SW 1271 (cell line): Measurements from ENCODE around the gene CEP350.

ENCODE experiments used
- DNase-seq, 2 experiments: peaks; one replicate each; lab custom pipeline; 2025; lab: John Stamatoyannopoulos, UW

CEP350 gene

DNA sequence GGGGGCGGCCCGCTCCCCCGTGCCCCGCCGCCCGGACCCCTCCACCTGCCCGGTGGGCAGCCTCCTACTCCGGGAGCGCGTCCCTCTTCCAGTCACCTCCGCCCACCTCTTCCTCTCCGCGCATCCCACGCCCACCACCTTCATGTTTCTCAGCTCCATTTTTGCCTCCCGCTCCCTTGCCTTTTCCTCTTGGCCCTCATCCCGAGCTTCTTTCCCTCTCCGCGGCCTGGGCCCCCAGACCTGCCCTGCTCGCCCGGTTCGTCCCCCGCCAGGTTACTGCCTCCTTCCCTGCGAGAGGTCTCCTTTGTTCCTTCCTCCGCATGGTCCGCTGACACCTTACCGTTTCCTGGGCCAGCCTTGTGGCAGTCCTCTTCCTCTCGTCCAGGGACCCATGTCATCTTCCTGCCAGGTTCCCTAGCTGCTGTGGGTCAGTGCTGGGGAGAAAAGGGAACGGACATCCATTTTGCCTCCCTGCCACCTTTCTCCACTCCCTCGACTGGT is 200.6 kb downstream of the CEP350 start:
- peak in 1 of 2 experiments; percentile 12 for DNase-seq

DNA sequence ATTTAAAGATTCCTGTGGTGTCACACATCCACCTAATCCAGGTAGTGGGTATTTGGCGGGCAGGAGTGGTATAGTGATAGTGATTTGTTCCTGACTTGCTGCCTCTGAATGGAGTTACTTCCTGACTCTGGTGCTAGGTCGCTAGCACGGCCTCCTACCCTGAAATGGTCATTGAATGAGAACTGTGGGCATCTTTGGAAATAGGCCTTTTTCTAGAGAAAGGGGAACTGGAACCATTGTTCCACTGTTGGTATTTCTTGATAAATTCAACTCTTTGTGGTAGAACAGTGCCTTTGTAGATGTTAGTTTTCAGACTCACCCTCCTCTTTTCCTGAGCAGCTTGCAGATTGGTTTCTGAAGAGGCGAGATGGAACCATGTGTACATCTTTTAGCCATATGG is 201.6 kb downstream of the CEP350 start:
- no peak for DNase-seq

DNA sequence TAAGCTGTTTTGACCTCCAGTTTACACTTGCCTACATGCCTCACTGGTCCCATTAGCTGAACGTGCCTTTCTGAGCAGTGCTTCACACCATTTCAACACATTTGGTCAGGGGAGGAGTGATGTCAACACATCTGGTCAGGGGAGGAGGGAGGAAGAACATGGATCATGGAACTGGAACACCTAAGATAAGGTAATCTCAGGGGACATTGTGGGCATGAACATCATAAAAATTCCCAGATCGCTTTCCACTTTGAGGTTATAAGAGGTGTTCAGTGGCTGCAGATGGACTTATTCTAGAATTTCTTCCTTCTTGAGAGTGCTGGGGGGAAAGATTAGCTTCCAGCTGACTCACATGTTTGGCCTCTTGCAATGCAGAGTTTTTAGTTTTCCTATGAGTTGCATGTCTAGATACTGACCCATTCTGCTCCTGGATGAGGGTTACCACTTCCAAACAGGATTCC is 202.1 kb downstream of the CEP350 start:
- DNase-seq: no peak

DNA sequence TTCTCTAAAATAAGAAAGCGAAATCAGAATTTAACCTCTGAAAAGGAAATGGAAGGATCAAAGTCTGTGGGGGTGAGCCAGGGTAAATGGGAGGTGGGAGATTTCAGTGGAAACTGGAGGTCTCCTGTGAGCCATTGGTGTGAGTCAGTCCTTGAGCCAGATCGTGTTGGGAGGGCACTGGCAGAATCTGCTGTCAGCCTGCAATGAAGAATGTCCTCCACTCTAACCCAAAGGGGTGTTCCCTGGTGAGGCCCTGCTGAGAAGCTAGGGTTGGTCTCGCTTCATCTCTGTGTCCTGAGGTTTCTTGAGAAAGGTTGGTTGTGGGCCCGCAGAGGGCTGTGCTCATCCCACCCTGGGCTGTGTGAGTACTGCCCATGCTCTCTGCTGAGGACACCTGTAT is 202.5 kb downstream of the CEP350 start:
- DNase-seq: no peak

DNA sequence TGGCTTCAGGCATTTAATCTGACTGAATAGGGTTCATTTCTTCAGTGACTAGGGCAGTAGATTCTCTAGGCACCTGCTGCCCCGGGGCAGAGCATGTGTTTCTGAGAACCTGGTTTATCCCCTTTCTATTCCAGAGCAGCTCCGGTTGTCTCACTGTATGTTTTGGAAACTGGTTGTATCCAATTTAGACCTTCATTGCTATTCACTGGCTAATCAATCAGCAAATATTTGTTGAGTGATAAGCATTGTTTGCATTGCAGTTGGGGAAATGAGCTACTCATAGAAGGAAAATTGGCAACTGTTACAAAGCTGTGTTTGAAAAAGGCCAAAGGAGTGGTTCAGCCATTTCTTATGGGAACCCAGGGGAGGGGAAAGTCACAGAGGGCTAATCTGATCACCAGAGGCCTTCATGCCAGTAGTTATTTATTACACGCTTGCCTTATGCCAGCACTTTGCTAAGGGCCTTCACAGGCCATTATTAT is 203.0 kb downstream of the CEP350 start:
- DNase-seq: no peak

DNA sequence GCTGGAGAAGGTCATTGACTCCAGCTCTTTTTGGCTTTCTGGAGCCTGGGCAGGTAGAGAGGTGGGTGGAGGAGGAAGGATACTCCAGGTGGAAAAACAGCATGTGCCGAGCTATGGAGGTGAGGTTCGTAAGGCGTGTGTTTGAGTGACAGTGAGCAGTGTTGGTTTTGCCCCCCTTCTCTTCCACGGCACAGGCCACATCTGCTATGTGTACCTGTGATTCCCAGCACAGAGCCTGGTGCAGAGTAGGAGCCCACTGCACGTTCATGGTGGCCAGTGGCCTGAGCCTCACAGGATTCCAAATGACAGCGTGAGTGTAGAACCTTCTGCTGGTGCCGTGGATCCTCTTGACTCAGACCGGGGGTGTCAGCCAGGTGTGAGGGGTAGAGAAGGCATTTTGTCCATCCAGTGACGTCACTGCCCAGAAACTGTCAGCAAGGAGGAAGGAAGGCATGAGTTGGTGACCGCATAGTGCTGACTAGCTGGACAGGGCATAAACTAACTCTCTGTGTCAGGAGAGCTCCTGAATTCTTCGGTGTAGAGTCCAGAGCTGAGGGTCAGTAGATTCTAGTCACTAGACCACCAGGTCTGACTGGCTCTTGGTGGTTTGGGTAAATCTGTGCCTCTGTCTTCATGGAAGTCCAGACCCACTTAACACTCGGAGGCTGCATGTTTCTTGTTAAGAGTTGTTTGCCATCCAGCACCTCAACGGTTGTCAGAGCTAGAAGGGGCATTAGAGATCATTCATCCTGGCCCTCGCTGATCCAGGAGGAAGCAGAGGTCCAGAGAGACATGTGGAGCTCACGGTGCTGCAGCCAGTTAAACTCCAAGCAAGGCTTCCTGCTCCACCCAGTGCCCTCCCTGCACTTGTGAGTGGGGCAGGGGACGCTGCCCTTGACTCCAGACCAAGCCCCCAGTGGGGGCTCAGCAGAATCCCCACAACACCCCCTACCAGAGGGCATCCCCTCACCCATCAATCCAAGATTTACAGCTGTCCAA is 203.8 kb downstream of the CEP350 start:
- DNase-seq: no peak

DNA sequence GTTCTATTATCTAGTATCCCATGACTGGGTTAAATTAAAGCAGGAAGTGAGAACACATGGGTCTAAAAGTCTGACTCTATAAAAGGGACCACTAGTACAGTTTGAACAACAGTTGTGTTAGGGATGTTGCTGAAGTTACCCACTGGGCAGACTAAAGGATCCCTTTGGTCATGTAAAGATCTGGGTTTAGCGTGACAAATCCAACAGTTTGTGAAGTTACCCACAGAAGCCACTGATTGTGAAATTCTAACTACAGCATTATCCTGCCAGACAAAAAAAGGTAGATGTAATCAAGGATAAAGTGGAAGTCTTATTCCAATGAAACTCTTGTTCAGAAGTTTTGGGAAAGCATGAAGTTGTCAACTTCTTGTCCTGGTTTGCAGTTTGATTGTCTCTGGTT is 205.7 kb downstream of the CEP350 start:
- DNase-seq: no peak

DNA sequence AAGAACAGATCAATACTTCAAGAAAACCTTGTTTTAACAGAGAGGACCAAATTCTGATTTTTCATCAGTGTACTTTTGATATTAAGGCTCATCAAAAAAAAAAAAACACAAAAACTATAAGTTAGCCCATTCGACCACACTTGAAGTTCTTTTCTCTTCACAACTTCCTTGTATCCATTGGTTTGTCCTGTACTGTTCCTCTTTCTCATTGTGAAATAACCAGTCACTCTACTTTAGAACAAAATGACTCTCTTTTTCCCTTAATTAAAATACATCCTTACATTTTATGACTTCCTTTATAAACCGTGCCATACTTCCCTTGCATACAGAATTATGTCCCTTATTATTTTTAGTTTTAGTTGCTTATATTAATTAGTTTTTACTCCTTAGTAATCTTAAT is 208.4 kb downstream of the CEP350 start:
- DNase-seq: no peak
